Testis (tissue), 2 donors: ENCODE measurements around the gene SREBF2.
"Not testable (repeated sequence)": the region's sequence is repeated elsewhere in the genome, so short reads cannot be mapped to it uniquely, and the experiment has no call there.

ENCODE experiments used
- CTCF ChIP-seq, 3 experiments: fragments of 450-650 bp in 2 of 3; fragments of 200-600 bp in 1 of 3; sonication (generic) in 1 of 3; IDR thresholded peaks; one replicate each; pipeline ENCODE4 v1.5.1; 2016 to 2019; ENCODE audit warnings: antibody characterized with exemption in 3 of 3, mild to moderate bottlenecking in 2 of 3, moderate library complexity in 1 of 3
- POLR2A ChIP-seq: fragments of 450-650 bp; IDR thresholded peaks from one replicate; pipeline ENCODE4 v1.6.1; 2017; ENCODE audit warnings: antibody characterized with exemption, mild to moderate bottlenecking, moderate library complexity

GRCh38 chr22:41870081-41870480 lies 37.2 kb downstream of the SREBF2 start:
- TF ChIP-seq POLR2A; CTCF (IDR thresholded peaks at IDR 0.05): not testable (repeated sequence)
